Non-pigmented ciliary epithelial cell (primary cell): ENCODE data around the gene DEFB132.

Source experiments
- DNase-seq: peaks from one replicate; pipeline ENCODE4 v3.0.0-alpha.2; 2010; ENCODE audit warnings: low read depth

The DEFB132 gene

GRCh38 chr20:297925-298775, 40.6 kb downstream of the DEFB132 start:
- DNase-seq, result no peak

- no peak for DNase-seq
Observed at GRCh38 chr20:298776-299391, 41.4 kb downstream of the DEFB132 start.

GRCh38 chr20:300345-300990, 42.9 kb downstream of the DEFB132 start:
- no peak for DNase-seq

GRCh38 chr20:301886-302848, 44.6 kb downstream of the DEFB132 start:
- no peak for DNase-seq

- no peak for DNase-seq
Observed at GRCh38 chr20:305745-306144, 48.2 kb downstream of the DEFB132 start.

GRCh38 chr20:308427-309038, 51.0 kb downstream of the DEFB132 start:
- no peak for DNase-seq

- DNase-seq, result no peak
Observed at GRCh38 chr20:309306-309840, 51.8 kb downstream of the DEFB132 start.

GRCh38 chr20:309841-310644, 52.5 kb downstream of the DEFB132 start:
- DNase-seq, result peak; percentile 99

- no peak for DNase-seq
Observed at GRCh38 chr20:310645-311044, 53.1 kb downstream of the DEFB132 start.
